Stimulated activated CD4-positive, alpha-beta T cell treated with anti-CD3 and anti-CD28 coated beads, Interleukin-15, amount 100 ng/mL, for 24 hours (primary cell): ENCODE measurements around the gene BRPF3.

ENCODE experiments used
- DNase-seq: peaks from one replicate; pipeline ENCODE4 v3.0.0-alpha.2; 2020

The BRPF3 gene

DNA sequence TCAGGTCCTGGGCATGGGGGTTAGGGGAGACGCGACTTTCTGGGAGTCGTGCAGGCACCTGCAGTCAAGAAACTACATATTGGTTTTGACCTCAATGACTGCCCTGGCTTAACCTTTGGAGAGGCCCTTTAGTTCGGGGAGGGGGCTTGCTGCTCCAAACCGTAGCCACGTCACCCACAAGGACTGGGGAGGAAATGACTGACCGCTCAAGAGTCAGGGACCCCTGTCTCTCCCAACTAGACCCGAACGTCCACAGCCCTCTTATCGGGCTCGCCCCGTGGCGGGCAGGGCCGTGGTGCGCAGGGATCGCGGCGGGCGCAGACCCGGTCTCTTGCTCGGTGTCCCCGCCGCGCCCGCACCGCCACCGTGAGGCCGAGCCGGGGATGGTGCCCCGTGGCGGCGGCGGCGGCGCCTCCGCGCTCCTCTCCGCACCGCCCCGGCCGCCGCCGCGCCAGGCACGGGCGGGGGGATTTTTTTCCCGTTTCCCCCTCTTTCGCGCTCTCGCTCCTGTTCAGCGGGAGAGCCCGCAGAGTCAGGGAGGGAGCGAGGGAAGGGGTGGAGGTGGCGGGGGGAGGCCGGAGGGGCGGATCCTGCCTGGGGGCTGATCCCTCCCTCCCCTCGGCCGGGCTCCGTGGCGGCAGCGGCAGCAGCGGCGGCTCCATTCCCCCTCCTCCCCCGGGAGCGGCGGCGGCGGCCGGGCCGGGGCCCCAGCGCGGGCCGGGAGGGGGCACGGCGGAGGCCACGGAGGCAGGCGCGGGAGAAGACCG lies at the start of gene BRPF3:
Gene BRPF3, plus strand, starts transcription at position 632 of the 767 bp plus-strand sequence. CDS start 3,579 bp downstream, outside the sequence.
- peak; percentile 81 for DNase-seq

DNA sequence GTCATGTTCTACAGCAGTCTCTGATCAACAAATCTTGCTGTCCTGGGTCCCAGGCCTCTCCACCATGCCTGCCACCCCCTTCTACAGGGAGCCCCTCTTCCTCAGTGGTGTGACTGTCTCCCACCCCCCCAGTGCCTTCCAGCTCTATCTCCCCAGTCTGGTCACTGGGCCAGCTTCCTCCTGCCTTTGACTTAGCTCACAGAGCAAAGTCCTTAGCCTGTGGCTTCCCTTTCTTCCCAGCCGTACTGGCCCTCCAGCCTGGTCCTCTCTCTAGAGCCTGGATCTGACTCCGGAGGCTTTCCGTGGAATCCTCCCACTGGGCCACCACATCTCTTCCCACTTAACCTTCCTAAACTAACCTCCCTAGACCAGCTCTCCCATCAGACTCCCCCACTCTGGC lies 49.2 kb upstream of the BRPF3 start:
- DNase-seq = no peak

DNA sequence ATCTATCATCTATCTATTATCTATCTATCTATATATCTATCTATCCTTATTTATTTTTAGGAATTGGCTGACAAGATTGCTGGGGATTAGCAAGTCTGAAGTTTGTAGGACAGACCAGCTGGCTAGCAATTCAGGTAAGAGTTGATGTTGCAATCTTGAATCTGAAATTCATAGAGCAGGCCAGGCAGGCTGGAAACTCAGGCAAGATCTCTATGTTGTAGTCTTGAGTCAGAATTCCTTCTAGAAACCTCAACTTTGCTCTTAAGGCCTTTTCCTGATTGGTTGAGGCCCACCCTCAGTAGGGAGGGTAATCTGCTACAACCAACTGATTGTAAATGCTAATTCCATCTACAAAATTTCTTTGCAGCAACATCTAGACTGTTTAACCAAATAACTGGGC lies 47.1 kb upstream of the BRPF3 start:
- no peak for DNase-seq

DNA sequence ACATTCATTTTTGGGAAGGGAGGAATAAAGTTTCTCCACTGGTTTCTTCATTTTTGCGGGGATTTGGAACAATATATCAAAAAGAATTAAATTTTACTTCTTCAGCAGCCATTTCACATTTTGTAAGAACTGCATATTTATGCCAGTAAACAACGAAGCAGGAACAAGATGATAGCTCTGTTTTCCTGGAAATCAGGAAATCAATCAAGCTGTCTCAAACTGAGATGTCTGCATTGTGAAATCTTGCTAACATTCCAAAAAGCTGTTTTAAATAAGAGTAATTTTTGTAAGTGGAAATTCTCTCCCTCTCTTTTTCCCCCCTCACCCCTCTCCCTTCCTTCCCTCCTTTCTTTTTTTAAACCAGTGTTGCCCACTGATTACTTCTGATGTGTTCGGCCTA lies 46.3 kb upstream of the BRPF3 start:
- DNase-seq = no peak

DNA sequence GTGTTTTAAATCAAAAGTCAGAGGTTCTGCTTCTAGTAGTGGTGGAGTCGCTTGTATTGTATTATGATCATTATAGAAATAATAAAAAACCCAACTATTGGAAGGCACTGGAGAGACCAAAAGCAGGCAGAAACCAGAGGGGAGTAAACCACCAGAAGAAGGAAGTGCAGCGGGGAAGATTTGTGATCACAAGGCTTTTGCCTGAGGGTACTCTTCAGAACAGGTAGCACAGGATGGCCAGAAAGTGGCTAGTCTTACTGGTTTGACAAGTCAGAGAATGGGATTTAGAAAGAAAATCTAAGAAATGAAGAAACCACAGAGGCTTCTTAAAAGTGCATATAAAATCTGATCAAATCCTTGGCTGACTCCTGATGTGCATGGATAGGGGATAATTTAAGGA lies 42.3 kb upstream of the BRPF3 start:
- no peak for DNase-seq

DNA sequence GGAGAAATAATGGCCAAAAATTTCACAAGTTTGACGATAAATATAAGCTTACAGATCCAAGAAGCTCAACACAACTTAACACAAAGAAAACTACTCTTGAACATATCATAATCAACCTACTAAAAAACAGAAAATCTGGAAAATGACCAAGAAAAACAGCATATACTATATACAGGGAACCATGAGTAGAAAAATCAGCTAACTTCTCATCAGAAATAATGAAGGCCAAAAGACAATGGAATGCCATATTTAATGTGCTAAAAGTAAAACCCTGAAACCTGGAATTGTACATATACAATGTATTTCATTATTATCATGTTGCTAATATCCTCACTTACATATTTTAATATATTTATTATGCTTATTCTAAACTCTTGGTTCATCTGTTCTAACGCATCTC lies 40.9 kb upstream of the BRPF3 start:
- DNase-seq = no peak

DNA sequence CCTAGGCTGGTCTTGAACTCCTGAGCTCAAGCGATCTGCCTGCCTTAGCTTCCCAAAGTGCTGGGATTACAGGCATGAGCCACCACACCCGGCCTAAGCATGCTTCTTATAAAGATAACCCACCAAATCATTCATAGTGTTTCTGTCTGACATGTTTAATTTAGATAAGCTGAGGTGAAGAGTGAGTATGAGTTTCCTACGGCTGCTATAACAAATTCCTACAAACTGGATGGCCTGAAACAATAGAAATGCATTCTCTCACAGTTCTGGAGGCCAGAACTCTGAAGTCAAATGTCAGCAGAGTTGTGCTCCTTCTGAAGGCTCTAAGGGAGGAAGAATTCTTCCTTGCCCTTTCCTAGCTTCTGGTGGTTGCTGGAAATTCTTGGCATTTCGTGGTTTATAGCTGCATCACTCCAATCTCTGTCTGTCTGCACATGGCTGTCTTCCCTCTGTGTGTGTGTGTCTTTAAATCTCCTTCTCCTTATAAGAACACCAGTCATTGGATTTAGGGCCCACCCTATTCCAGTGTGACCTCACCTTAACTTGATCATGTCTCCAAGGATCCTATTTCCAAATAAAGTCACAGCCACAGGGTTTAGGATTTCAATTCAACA lies 36.3 kb upstream of the BRPF3 start:
- no peak for DNase-seq

DNA sequence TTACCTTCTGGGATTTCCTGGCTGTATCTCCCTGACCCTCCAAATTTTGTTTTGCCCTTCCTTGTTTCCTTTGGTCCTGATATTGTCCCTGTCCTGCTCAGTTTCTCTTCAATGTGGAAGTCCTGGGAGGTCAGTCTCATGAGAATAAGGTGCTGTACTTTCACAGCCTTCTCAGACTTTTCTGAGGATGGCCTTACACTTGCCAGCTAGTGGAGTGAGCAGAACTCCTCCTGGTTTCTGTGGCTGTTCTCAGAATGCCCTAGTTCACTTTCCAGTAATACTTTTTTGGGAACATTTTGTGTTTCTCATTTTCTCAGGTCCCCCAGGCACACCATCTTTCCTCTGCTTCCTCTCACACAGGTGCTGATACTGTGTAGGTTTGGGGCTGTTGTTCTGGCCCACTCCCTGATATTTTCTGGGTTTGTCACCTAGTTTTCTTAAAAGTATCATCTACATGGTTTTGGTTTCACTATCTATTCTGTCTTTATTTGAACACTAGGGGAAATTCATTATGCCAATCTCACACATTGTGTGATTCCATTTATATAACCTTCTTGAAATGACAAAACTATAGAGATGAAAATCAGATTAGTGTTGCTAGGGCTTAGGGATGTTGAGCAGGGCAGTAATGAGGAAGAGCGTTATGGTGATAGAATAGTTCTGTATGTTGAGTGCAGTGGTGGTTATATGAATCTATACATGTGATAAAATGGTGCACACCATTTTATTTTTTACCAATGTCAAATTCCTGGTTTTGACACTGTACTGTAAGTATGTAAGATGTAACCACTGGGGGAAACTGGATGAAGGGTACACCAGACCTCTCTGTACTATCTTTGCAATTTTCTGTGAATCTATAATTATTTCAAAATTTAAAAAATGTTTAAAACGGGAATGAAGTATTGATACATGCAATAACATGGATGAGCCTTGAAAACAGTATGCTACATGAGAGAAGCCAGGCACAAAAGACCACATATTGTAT lies 27.2 kb upstream of the BRPF3 start:
- DNase-seq = no peak

DNA sequence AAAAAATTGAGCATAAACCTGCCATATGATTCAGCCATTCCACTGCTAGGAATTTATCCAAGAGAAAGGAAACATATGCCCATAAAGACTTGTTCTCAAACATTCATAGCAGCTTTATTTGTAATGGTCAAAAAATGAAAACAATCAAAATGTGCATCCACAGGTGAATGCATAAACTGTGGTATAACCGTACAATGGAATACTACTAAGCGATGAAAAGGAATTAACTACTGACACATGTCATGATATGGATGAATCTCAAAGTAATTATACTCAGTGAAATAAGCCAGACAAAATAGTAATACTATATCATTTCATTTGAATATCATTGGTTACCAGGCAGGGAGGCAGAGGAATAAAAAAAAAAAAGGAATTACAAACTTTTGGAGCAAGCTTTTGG lies 25.8 kb upstream of the BRPF3 start:
- no peak for DNase-seq

DNA sequence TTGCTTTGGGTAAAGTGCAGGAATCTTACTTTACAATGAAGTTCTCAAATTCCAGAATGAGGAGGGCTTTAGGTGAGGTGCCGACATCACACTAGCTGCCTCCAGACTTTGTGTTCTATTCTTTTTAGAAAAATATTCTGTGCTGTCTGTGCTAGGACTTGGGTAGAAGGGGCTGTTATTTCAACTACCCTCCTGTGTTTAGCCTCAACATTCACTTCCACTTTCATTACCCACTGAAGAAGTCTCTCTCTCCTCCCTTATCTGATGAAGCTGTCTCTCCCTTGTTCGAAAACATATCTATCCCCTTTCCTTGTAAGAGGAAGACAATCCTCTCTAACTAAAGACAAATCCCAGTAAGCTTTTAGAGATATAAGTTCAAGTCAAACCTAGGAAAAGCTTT lies 25.0 kb upstream of the BRPF3 start:
- no peak for DNase-seq

DNA sequence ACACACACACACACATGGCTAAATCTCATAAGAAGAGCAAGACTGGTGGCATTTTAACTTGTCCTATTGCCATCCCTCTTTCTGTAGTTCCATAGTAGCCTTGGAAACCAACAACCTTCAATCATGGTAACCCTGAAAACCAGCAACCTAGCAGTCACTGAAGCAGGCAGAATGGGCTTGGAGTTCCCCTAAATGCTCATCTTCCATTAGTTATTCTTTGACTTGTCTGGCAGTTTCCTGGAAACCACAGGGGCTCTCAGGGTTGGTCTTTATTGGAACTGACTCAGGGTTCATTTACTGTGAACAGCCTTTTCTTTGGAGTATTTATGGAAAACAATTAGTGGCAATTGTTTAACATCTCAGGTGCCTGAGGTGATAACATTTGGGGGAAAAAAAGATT lies 19.4 kb upstream of the BRPF3 start:
- DNase-seq = no peak

DNA sequence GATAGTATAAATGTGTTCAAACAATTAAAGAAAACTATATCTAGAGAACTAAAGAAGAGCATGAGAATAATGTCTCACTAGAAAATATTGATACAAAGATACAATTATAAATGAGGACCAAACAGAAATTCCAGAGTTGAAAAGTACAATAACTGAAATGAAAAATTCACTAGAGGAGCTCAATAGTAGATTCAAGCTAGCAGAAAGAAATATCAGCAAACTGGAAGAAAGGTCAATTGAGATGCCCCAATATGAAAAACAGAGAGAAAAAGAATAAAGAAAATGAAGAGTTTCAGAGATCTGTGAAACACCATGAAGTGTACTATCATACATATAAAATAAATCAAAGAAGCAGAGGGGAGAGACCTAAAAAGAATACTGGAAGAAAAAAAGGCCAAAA lies 18.0 kb upstream of the BRPF3 start:
- no peak for DNase-seq

DNA sequence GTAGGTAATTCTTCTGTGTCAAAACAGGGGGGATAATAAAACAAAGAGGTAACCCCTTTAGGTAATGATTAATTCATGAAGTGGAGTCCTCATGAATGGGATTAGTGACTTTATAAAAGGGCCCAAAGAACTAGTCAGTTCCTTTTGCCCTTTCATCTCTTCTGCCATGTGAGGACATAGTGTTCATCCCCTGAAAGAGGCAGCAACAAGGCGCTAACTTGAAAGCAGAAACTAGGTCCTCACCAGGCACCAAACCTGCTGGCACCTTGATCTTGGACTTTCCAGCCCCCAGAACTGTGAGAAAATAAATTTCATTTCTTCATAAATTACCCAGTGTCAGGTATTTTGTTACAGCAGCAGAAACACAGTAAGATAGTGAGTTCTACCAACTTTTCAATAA lies 16.4 kb upstream of the BRPF3 start:
- DNase-seq = no peak

DNA sequence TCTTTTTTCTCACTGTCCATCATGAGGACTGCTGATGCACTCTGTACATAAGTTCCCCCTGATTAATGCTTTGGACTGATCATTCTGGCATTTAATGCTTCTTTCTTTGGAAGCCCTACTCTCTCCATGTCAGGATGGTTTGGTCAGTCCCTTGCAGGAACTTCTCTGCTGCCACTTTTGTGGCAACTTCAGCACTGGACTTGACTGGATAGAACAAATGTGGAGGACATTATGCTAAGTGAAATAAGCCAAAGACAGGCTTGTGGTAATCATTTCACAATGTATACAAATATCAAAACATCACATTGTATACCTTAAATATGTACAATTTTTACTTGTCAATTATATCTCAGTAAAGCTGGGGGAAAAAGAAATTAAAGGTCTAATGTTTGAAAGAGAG lies 12.2 kb upstream of the BRPF3 start:
- DNase-seq = no peak

DNA sequence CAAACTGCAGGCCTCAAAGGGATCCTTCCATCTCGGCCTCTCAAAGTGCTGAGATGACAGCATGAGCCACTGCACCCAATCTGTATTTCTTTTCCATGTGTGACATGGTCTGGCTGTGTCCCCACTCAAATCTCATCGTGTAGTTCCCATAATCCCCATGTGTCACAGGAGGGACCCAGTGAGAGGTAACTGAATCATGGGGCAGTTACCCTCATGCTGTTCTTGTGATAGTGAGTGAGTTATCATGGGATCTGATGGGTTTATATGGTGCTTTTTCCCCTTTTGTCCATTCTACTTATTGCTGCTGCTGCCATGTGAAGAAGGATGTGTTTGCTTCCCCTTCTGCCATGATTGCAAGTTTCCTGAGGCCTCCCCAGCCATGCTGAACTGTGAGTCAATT lies 10.3 kb upstream of the BRPF3 start:
- no peak for DNase-seq

DNA sequence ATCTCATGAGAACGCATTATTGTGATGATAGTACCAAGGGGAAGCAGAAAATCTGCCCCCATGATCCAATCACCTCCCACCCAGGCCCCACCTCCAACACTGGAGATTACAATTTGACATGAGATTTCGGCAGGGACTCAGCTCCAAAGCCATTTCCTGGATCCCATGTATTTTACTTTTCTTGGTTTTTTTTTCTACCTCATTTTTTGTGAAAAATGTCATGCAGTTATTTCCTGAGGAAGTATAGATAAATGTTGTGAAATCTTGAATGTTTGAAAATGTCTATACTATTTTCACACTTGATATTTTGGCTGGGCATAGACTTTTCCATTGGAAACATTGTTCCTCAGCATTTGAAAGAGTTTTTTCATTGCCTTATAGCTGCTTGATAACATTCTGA lies 9.1 kb upstream of the BRPF3 start:
- no peak for DNase-seq

DNA sequence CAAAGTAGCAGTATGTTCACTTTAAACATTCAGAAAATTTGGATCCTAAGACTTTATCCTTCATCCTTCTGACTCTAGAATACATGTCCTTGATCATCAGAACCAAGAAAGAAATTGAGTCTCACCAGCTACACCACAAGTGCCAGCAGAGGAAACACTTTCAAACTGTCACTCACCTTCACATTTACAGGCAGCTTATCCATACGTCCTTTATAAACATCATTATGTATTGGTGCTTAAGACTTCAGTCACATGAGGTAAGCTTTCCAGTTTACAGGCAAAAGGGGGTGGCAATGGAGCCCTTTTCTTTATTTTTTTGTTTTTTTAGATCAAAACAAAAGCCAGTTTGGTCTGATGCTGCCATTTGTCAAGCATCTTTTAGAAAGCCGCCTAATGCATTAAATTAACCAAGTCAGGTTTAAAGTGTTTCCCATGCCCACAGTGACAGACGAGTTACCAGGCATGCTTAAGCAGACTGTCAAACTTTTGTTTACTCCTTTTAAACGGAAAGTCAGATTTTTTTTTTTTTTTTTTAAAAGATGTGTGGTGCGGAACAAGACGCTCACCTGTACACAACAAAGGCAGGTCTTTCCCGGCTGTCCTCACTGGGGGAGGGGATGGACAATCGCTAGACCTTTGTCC lies 952 bp upstream of the BRPF3 start:
- no peak for DNase-seq

DNA sequence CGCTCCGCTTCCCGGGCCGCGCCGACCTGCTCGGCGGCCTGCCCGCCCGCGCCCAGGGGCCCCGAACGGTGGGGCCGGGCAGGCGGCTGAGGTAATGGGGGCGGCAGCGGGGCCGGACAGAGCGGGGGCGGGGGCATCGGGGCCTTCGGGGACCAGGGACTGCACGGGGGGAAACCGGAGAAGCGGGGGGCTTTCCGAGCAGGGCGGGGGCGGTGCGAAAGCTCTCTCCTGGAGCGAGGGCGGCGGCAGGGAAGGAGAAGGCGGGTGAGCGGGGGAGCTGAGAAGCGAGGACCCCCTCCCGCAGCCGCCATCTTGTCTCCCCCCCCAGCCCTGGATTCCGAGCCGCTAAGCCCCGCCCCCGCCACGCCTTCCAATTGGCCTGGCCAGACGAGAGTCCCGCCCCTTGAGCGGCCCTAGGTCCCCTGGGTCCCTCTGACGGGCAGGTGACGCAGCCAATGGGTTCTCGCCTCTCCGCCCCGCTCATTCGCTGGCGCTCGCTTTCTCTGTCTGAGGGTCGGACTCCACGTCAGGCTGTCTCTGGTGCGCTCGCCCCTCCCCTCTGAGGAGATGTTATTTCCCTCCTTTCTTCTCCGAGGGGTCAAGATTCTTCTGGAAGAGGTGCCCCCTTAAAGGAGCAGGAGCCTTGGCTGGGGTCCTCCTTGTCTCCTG lies 470 bp downstream of the BRPF3 start:
- DNase-seq = peak; percentile 100

DNA sequence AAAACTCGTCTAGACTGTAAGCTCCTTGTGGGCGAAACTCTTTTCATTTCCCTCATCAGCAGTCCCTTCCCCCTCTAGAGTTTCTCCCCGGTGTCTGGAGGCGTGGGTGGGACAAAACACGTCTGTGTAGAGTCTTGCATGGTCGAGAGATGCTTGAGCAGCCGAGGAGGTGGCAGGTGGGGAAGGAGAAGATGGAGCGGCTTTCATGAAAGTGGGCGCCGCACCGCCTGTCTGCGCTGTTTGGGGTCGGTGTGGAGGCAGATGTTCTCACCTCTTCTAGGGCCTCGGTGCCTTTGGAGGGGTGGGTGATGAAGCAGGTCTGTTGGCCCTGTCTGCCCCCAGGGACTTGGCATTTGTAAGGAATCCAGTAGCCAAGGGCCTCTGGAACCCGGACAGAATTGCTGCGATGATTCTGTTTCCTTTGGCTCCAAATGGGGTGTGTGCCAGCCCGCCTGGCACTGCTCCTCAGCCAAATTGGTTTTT lies 1.2 kb downstream of the BRPF3 start:
- DNase-seq = no peak

DNA sequence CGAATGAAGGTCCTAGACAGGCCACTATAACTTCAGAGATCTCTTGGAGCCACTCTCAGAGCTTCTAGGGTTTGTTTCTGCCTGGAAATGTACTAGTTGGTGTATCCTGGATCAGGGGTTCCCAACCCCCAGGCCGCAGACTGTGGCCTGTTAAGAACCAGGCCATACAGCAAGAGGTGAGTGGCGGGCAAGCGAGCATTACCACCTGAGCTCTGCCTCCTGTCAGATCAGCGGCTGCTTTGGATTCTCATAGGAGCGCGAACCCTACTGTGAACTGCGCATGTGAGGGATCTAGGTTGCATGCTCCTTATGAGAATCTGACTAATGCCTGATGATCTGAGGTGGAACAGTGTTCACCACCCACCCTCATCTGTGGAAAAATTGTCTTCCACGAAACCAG lies 2.4 kb downstream of the BRPF3 start:
- no peak for DNase-seq

DNA sequence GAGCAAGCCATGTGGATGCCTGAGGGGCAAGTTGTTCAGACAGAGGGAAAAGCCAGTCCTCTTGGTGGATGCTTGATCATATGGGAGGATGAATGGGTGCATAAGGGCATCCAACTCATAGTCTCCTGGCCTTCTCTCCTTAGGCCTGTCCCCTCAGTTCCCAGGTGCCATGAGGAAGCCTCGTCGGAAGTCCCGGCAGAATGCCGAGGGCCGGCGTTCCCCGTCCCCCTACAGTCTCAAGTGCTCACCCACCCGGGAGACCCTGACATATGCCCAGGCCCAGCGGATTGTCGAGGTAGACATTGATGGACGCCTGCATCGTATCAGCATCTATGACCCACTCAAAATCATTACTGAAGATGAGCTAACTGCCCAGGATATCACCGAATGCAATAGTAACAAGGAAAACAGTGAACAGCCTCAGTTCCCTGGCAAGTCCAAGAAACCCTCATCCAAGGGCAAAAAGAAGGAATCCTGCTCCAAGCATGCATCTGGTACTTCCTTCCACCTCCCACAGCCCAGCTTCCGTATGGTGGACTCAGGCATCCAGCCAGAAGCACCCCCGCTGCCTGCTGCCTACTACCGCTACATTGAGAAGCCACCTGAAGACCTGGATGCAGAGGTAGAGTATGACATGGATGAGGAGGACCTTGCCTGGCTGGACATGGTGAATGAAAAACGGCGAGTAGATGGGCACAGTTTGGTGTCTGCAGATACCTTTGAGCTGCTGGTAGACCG lies 3.8 kb downstream of the BRPF3 start:
- DNase-seq = no peak
